ENCODE data around the gene AGPS. TPM values are rescaled to one million over a fixed set of nuclear protein-coding genes. Genes with fewer than 3 reads are reported as not detected.

The AGPS gene
- polyA plus RNA-seq, 1 of the 3 experiments (the other 2 are of a cell fraction): 10.9 TPM

DNA sequence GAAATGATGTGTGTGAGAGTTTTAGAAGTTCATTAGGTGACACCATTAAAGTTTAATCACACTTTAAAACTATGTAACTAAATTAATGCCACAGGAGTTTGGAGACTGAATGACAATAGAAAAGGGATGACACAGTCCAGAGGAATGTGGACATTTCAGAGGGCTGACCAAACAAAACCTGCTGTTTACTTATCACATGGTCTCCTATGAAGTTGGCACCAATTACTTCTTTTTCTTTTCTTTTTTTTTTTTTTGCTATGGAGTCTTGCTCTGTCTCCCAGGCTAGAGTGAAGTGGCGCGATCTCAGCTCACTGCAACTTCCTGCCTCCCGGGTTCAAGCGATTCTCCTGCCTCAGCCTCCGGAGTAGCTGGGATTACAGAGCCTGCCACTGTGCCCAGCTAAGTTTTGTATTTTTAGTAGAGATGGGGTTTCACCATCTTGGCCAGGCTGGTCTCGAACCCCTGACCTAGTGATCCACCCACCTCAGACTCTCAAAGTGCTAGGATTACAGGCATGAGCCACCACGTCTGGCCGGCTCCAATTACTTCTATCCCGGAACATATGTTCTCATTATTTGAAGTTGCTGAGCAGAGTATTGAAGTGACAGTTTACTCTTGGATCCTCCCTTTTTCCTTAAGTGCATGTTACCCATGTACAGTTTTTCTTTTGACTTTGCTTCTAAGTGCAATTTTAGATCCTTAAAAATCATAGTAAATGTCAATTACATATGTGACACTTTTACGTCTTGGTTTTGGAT lies 4.3 kb downstream of the AGPS start:
- WGBS (ENCODE audit: low lambda C conversion rate): 65% methylated on average over 10 of the region's 10 CpGs
- Histone ChIP-seq H4K20me1 (ENCODE audit: insufficient read depth) (no peaks in the 10 kb centered on the region), H3K4me3 (ENCODE audit: low read depth in 2 of 2, low read length in 1 of 2) (peak overlapping the region in 1 of 2 experiments; percentile 32; a peak in 2 of 4 replicates), H3K9me2 (no peaks in the 10 kb centered on the region), H3K27ac (ENCODE audit: low read depth in 2 of 2, low read length in 1 of 2) (peak overlapping the region; percentile 71 to 97; a peak in 3 of 4 replicates), H3K4me2 (peak overlapping the region; percentile 73), H2AFZ (ENCODE audit: low read depth) (no peak overlapping the region), H3K4me1 (ENCODE audit: control insufficient read depth in 1 of 2, insufficient read depth in 2 of 2, low read depth in 1 of 2, low read length in 1 of 2) (peaks cover 21 to 26% of the 10 kb centered on the region in 2 experiments; a peak in 3 of 4 replicates), H3K36me3 (replicated peaks in 1 of 2; ENCODE audit: control insufficient read depth in 1 of 2, insufficient read depth in 2 of 2, low read length in 1 of 2) (no peaks in the 10 kb centered on the region), H3K79me2 (ENCODE audit: insufficient read depth) (peaks cover 92% of the 10 kb centered on the region), H3F3A (replicated peaks; ENCODE audit: insufficient read depth) (peaks cover 21% of the 10 kb centered on the region), H3K9me3 (no peaks in the 10 kb centered on the region), H3K9ac (peak overlapping the region; percentile 61), H3K27me3 (ENCODE audit: insufficient read depth) (no peaks in the 10 kb centered on the region)
- POLR2A ChIA-PET: no interaction called here
- DNase-seq: no peak
- CTCF ChIA-PET: no interaction called here
- no peak for TF ChIP-seq FOXM1 (IDR thresholded peaks at IDR 0.05; ENCODE audit: low read depth)
- no peak for TF ChIP-seq RAD21 (IDR thresholded peaks at IDR 0.05; ENCODE audit: low read length)
- peak; percentile 10; the same call in 1 of the 2 replicates for TF ChIP-seq RXRA (IDR thresholded peaks at IDR 0.05; ENCODE audit: borderline replicate concordance, low read depth)
- TF ChIP-seq JUND (IDR thresholded peaks at IDR 0.05): peak; percentile 70
- TF ChIP-seq GABPA (IDR thresholded peaks at IDR 0.05; ENCODE audit: low read depth): no peak
- TF ChIP-seq REST (IDR thresholded peaks at IDR 0.05; ENCODE audit: low read depth, low read length): no peak
- TF ChIP-seq, protein P1, sequence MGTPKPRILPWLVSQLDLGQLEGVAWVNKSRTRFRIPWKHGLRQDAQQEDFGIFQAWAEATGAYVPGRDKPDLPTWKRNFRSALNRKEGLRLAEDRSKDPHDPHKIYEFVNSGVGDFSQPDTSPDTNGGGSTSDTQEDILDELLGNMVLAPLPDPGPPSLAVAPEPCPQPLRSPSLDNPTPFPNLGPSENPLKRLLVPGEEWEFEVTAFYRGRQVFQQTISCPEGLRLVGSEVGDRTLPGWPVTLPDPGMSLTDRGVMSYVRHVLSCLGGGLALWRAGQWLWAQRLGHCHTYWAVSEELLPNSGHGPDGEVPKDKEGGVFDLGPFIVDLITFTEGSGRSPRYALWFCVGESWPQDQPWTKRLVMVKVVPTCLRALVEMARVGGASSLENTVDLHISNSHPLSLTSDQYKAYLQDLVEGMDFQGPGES (IDR thresholded peaks at IDR 0.05; ENCODE audit: low read depth, low read length): no peak
- peak; percentile 56; the same call in 1 of the 2 replicates for TF ChIP-seq FOSL2 (IDR thresholded peaks at IDR 0.05; ENCODE audit: borderline replicate concordance, low read depth)
- no peak for TF ChIP-seq ELF1 (IDR thresholded peaks at IDR 0.05)
- TF ChIP-seq CTCF (IDR thresholded peaks at IDR 0.05): no peak
- TF ChIP-seq SIN3A (IDR thresholded peaks at IDR 0.05; ENCODE audit: borderline replicate concordance, low read depth, low read length): no peak
- TF ChIP-seq, protein P2, sequence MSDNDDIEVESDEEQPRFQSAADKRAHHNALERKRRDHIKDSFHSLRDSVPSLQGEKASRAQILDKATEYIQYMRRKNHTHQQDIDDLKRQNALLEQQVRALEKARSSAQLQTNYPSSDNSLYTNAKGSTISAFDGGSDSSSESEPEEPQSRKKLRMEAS (IDR thresholded peaks at IDR 0.05; ENCODE audit: low read depth): peak; percentile 38; the same call in 1 of the 2 replicates
- TF ChIP-seq NRF1 (IDR thresholded peaks at IDR 0.05; ENCODE audit: low read depth, low read length): no peak
- TF ChIP-seq YY1 (IDR thresholded peaks at IDR 0.05; ENCODE audit: low read depth): no peak
- no peak for TF ChIP-seq MEF2A (IDR thresholded peaks at IDR 0.05; ENCODE audit: borderline replicate concordance, low read depth)
- no peak for TF ChIP-seq POLR2AphosphoS5 (IDR thresholded peaks at IDR 0.05; ENCODE audit: low read depth, low read length)
- no peak for TF ChIP-seq SMC3 (IDR thresholded peaks at IDR 0.05; ENCODE audit: low read depth, low read length)
- no peak for TF ChIP-seq TAF1 (IDR thresholded peaks at IDR 0.05; ENCODE audit: borderline replicate concordance, low read depth, low read length)
- TF ChIP-seq NFIC (IDR thresholded peaks at IDR 0.05; ENCODE audit: borderline replicate concordance): peak; percentile 40
- peak; percentile 20; the same call in 1 of the 2 replicates for TF ChIP-seq PBX3 (IDR thresholded peaks at IDR 0.05)
- TF ChIP-seq RFX5 (IDR thresholded peaks at IDR 0.05; ENCODE audit: low read length): no peak
- TF ChIP-seq, protein P3, sequence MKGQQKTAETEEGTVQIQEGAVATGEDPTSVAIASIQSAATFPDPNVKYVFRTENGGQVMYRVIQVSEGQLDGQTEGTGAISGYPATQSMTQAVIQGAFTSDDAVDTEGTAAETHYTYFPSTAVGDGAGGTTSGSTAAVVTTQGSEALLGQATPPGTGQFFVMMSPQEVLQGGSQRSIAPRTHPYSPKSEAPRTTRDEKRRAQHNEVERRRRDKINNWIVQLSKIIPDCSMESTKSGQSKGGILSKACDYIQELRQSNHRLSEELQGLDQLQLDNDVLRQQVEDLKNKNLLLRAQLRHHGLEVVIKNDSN (IDR thresholded peaks at IDR 0.05; ENCODE audit: borderline replicate concordance, low read depth): peak; percentile 41; the same call in 1 of the 2 replicates
- TF ChIP-seq GATA2 (CRISPR knock-in tag; IDR thresholded peaks at IDR 0.05): no peak
- TF ChIP-seq, protein P4, sequence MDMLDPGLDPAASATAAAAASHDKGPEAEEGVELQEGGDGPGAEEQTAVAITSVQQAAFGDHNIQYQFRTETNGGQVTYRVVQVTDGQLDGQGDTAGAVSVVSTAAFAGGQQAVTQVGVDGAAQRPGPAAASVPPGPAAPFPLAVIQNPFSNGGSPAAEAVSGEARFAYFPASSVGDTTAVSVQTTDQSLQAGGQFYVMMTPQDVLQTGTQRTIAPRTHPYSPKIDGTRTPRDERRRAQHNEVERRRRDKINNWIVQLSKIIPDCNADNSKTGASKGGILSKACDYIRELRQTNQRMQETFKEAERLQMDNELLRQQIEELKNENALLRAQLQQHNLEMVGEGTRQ (IDR thresholded peaks at IDR 0.05; ENCODE audit: borderline replicate concordance, low read depth, low read length): no peak

Data from SK-N-SH (cell line).